WTC11 (cell line): ENCODE data around the gene SDC4.

Source experiments
- FOXK1 ChIP-seq: sonication (generic); formaldehyde crosslinking; IDR thresholded peaks from 2 replicates; pipeline ENCODE4 v1.8.0; 2022; ENCODE audit warnings: mild to moderate bottlenecking, moderate library complexity, missing genetic modification reagents
- SMAD3 ChIP-seq: sonication (generic); formaldehyde crosslinking; IDR thresholded peaks from 2 replicates; pipeline ENCODE4 v1.8.0; 2022; ENCODE audit warnings: missing genetic modification reagents, mild to moderate bottlenecking, borderline replicate concordance
- TCF7 ChIP-seq: sonication (generic); formaldehyde crosslinking; IDR thresholded peaks from 2 replicates; pipeline ENCODE4 v1.8.0; 2022; ENCODE audit warnings: mild to moderate bottlenecking, low read depth, missing genetic modification reagents, moderate library complexity
- ZNF138 ChIP-seq: sonication (generic); formaldehyde crosslinking; conservative IDR thresholded peaks from 2 replicates; pipeline ENCODE4 v1.8.1; 2022; ENCODE audit warnings: mild to moderate bottlenecking, moderate library complexity, missing genetic modification reagents
- TF ChIP-seq, protein P1 (sequence below): sonication (generic); formaldehyde crosslinking; IDR thresholded peaks from 2 replicates; pipeline ENCODE4 v1.8.1; 2023; ENCODE audit warnings: mild to moderate bottlenecking, missing genetic modification reagents, moderate library complexity
- TF ChIP-seq, protein P2 (sequence below): fragments of 200-600 bp; IDR thresholded peaks from 2 replicates; pipeline ENCODE4 v1.8.0; 2022; ENCODE audit warnings: antibody characterized with exemption

DNA sequence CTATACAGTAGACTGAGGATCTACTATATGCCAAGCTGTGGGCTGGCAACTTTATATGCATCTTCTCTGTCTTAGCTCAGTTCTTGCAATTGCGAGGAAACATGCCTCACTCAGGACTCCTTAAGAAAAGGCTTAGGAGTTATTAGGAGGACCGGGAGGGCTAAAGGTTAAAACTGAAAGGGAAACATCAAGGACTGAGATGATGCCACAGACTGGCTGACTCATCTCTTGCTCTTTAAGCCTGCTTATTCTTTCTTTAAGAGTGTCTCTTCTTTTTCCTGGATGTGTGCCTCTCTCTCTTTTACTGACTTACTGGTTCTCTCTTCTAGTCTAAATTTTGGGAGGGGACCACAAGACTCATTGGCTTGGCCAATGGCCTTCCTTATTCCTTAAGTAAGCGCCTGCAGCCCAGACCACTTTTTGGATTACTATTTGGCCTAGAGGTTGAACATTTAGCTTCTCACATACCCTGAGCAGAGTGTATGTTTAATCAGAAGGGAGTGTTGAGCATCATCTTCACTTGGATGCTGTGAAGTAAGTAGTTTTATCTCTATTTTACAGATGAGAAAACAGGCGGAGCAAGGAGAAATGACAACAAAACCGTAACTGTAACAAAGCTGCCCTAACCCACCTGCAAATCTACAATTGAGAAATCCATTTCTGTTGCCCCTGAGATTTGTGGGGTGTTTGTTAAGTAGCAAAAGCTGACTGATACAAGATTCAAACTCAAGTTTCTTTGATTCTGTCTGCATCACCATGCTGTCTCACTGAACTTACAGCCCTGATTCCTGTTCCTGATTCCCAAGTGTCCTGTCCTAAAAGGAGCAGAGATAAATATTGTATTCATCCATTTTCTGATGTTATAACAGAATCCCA lies 7.2 kb upstream of the SDC4 start:
- TF ChIP-seq, protein P1, sequence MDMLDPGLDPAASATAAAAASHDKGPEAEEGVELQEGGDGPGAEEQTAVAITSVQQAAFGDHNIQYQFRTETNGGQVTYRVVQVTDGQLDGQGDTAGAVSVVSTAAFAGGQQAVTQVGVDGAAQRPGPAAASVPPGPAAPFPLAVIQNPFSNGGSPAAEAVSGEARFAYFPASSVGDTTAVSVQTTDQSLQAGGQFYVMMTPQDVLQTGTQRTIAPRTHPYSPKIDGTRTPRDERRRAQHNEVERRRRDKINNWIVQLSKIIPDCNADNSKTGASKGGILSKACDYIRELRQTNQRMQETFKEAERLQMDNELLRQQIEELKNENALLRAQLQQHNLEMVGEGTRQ (CRISPR knock-in tag) = no peak
- TF ChIP-seq SMAD3 (CRISPR knock-in tag) = no peak
- no peak for TF ChIP-seq TCF7
- TF ChIP-seq ZNF138 (CRISPR knock-in tag) = no peak
- TF ChIP-seq, protein P2, sequence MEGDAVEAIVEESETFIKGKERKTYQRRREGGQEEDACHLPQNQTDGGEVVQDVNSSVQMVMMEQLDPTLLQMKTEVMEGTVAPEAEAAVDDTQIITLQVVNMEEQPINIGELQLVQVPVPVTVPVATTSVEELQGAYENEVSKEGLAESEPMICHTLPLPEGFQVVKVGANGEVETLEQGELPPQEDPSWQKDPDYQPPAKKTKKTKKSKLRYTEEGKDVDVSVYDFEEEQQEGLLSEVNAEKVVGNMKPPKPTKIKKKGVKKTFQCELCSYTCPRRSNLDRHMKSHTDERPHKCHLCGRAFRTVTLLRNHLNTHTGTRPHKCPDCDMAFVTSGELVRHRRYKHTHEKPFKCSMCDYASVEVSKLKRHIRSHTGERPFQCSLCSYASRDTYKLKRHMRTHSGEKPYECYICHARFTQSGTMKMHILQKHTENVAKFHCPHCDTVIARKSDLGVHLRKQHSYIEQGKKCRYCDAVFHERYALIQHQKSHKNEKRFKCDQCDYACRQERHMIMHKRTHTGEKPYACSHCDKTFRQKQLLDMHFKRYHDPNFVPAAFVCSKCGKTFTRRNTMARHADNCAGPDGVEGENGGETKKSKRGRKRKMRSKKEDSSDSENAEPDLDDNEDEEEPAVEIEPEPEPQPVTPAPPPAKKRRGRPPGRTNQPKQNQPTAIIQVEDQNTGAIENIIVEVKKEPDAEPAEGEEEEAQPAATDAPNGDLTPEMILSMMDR = no peak
- no peak for TF ChIP-seq FOXK1
